GM23338 (cell line): ENCODE results near the gene HTD2.

Experiments
- POLR2AphosphoS5 ChIP-seq: IDR thresholded peaks from 2 replicates; pipeline ENCODE4 v1.6.1; 2016; ENCODE audit warnings: antibody characterized with exemption, low read depth
- TF ChIP-seq, protein P1 (sequence below), 2 experiments: fragments of 200-600 bp in 1 of 2; sonication (generic) in 1 of 2; conservative IDR thresholded peaks; 2 replicates each; pipeline versions ENCODE4 v1.5.1 to v1.6.1; 2016 to 2017; ENCODE audit warnings: antibody characterized with exemption in 2 of 2, low read depth in 2 of 2, mild to moderate bottlenecking in 2 of 2, moderate library complexity in 1 of 2
- TF ChIP-seq, protein P2 (sequence below): IDR thresholded peaks from one replicate; pipeline ENCODE4 v1.6.1; 2018; ENCODE audit warnings: antibody characterized with exemption; ENCODE audit not compliant: unreplicated experiment

DNA sequence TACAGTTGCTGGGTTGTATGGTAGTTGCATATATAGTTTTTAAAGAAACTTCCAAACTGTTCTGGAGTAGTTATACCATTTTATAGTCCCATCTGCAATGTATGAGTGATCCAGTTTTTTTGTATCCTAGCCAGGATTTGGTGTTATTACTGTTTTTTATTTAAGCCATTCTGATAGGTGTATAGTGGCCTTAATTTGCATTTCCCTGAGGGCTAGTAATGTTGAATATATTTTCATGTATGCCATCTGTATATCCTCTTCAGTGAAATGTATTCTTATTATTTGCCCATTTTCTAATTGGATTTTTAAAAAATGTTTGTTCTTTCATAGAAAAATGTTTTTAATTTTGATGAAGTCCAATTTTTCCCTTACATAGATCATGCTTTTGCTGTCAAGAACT, 55.5 kb downstream of the HTD2 start:
- TF ChIP-seq, protein P1, sequence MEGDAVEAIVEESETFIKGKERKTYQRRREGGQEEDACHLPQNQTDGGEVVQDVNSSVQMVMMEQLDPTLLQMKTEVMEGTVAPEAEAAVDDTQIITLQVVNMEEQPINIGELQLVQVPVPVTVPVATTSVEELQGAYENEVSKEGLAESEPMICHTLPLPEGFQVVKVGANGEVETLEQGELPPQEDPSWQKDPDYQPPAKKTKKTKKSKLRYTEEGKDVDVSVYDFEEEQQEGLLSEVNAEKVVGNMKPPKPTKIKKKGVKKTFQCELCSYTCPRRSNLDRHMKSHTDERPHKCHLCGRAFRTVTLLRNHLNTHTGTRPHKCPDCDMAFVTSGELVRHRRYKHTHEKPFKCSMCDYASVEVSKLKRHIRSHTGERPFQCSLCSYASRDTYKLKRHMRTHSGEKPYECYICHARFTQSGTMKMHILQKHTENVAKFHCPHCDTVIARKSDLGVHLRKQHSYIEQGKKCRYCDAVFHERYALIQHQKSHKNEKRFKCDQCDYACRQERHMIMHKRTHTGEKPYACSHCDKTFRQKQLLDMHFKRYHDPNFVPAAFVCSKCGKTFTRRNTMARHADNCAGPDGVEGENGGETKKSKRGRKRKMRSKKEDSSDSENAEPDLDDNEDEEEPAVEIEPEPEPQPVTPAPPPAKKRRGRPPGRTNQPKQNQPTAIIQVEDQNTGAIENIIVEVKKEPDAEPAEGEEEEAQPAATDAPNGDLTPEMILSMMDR (conservative IDR thresholded peaks at IDR 0.05; ENCODE audit: low read depth in 2 of 2), result no peak
- TF ChIP-seq POLR2AphosphoS5, result no peak
- TF ChIP-seq, protein P2, sequence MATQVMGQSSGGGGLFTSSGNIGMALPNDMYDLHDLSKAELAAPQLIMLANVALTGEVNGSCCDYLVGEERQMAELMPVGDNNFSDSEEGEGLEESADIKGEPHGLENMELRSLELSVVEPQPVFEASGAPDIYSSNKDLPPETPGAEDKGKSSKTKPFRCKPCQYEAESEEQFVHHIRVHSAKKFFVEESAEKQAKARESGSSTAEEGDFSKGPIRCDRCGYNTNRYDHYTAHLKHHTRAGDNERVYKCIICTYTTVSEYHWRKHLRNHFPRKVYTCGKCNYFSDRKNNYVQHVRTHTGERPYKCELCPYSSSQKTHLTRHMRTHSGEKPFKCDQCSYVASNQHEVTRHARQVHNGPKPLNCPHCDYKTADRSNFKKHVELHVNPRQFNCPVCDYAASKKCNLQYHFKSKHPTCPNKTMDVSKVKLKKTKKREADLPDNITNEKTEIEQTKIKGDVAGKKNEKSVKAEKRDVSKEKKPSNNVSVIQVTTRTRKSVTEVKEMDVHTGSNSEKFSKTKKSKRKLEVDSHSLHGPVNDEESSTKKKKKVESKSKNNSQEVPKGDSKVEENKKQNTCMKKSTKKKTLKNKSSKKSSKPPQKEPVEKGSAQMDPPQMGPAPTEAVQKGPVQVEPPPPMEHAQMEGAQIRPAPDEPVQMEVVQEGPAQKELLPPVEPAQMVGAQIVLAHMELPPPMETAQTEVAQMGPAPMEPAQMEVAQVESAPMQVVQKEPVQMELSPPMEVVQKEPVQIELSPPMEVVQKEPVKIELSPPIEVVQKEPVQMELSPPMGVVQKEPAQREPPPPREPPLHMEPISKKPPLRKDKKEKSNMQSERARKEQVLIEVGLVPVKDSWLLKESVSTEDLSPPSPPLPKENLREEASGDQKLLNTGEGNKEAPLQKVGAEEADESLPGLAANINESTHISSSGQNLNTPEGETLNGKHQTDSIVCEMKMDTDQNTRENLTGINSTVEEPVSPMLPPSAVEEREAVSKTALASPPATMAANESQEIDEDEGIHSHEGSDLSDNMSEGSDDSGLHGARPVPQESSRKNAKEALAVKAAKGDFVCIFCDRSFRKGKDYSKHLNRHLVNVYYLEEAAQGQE, result no peak
